ENCODE data around the gene CUL1. TPM values are rescaled to one million over a fixed set of nuclear protein-coding genes. Genes with fewer than 3 reads are reported as not detected.
"Not testable (repeated sequence)": the region's sequence is repeated elsewhere in the genome, so short reads cannot be mapped to it uniquely, and the experiment has no call there.

The CUL1 gene
- total RNA-seq, 1 experiment from 2014 or later, result 49.2 TPM

GRCh38 chr7:148700661-148701064 lies 2.0 kb downstream of the CUL1 start:
- BruUV-seq (replicated peaks), result no TSS peak
- no peak for TF ChIP-seq CTCF (IDR thresholded peaks at IDR 0.05; ENCODE audit: unreplicated experiment)
- no peaks in the 10 kb centered on the region for H3K27me3 Mint-ChIP-seq (ENCODE audit: insufficient read depth, unreplicated experiment)
- DNase-seq (ENCODE audit: unreplicated experiment), result peak; percentile 45
- peak overlapping the region; percentile 85 for H3K4me3 Mint-ChIP-seq (ENCODE audit: unreplicated experiment)
- peaks cover 48% of the 10 kb centered on the region for H3K4me1 Mint-ChIP-seq (ENCODE audit: insufficient read depth, unreplicated experiment)
- H3K27ac Mint-ChIP-seq (ENCODE audit: low read depth, unreplicated experiment), result peak overlapping the region; percentile 71
- CTCF ChIA-PET, result interaction anchor here (0.6 to 1.6 kb wide), 4 partner anchors 11 to 68 kb away, joined by 3 to 7 read pairs (median 3); no protein-coding TSS in a partner anchor
- H3K9me3 Mint-ChIP-seq (ENCODE audit: unreplicated experiment), result no peaks in the 10 kb centered on the region
- H3K36me3 Mint-ChIP-seq (ENCODE audit: insufficient read depth, unreplicated experiment), result no peaks in the 10 kb centered on the region
- POLR2A ChIA-PET, result interaction anchor here (0.6 to 3.9 kb wide), 14 partner anchors 8 to 446 kb away, joined by 3 to 23 read pairs (median 3); partner anchors contain the start of gene ZNF398
- intact Hi-C loops (cut with micrococcal nuclease), result loop anchor here (1.0 kb wide), 1 partner anchor 263 kb away; no protein-coding TSS in a partner anchor

GRCh38 chr7:148701414-148701813 lies 2.7 kb downstream of the CUL1 start:
- no TSS peak for BruUV-seq (replicated peaks)
- peak overlapping the region; percentile 71 for H3K27ac Mint-ChIP-seq (ENCODE audit: low read depth, unreplicated experiment)
- ChIA-PET POLR2A (interaction anchor here (0.7 to 3.9 kb wide), 5 partner anchors 10 to 326 kb away, joined by 3 to 23 read pairs (median 4); no protein-coding TSS in a partner anchor), CTCF (interaction anchor here (0.6 to 1.6 kb wide), 2 partner anchors 21 to 26 kb away, joined by 3 to 7 read pairs; no protein-coding TSS in a partner anchor)
- TF ChIP-seq CTCF (IDR thresholded peaks at IDR 0.05; ENCODE audit: unreplicated experiment), result no peak
- H3K4me1 Mint-ChIP-seq (ENCODE audit: insufficient read depth, unreplicated experiment), result peaks cover 50% of the 10 kb centered on the region
- H3K27me3 Mint-ChIP-seq (ENCODE audit: insufficient read depth, unreplicated experiment), result no peaks in the 10 kb centered on the region
- no peaks in the 10 kb centered on the region for H3K36me3 Mint-ChIP-seq (ENCODE audit: insufficient read depth, unreplicated experiment)
- no peaks in the 10 kb centered on the region for H3K9me3 Mint-ChIP-seq (ENCODE audit: unreplicated experiment)
- H3K4me3 Mint-ChIP-seq (ENCODE audit: unreplicated experiment), result peak overlapping the region; percentile 85
- DNase-seq (ENCODE audit: unreplicated experiment), result peak; percentile 43
- intact Hi-C loops (cut with micrococcal nuclease), result no loop called here

- Mint-ChIP-seq H3K27ac (ENCODE audit: low read depth, unreplicated experiment) (peak overlapping the region; percentile 29), H3K9me3 (ENCODE audit: unreplicated experiment) (no peaks in the 10 kb centered on the region), H3K4me1 (ENCODE audit: insufficient read depth, unreplicated experiment) (peaks cover 52% of the 10 kb centered on the region), H3K27me3 (ENCODE audit: insufficient read depth, unreplicated experiment) (no peaks in the 10 kb centered on the region), H3K36me3 (ENCODE audit: insufficient read depth, unreplicated experiment) (no peaks in the 10 kb centered on the region), H3K4me3 (ENCODE audit: unreplicated experiment) (no peak overlapping the region)
- no TSS peak for BruUV-seq (replicated peaks)
- DNase-seq (ENCODE audit: unreplicated experiment), result peak; percentile 25
- ChIA-PET POLR2A (interaction anchor here (1.2 to 1.9 kb wide), 2 partner anchors 9 to 237 kb away, joined by 3 to 6 read pairs; no protein-coding TSS in a partner anchor), CTCF (interaction anchor here (0.6 to 1.6 kb wide), 9 partner anchors 9 to 419 kb away, joined by 3 to 6 read pairs (median 3); no protein-coding TSS in a partner anchor)
- TF ChIP-seq CTCF (IDR thresholded peaks at IDR 0.05; ENCODE audit: unreplicated experiment), result no peak
- intact Hi-C loops (cut with micrococcal nuclease), result no loop called here
Measured at GRCh38 chr7:148702876-148703670, 4.4 kb downstream of the CUL1 start.

- POLR2A ChIA-PET, result interaction anchor here (1.2 to 1.9 kb wide), 2 partner anchors 9 to 236 kb away, joined by 3 to 6 read pairs; no protein-coding TSS in a partner anchor
- H3K27ac Mint-ChIP-seq (ENCODE audit: low read depth, unreplicated experiment); intact Hi-C loops (cut with micrococcal nuclease); H3K27me3 Mint-ChIP-seq (ENCODE audit: insufficient read depth, unreplicated experiment); DNase-seq (ENCODE audit: unreplicated experiment); H3K9me3 Mint-ChIP-seq (ENCODE audit: unreplicated experiment); BruUV-seq (replicated peaks); H3K4me3 Mint-ChIP-seq (ENCODE audit: unreplicated experiment); H3K36me3 Mint-ChIP-seq (ENCODE audit: insufficient read depth, unreplicated experiment): not testable (repeated sequence)
- CTCF ChIA-PET, result interaction anchor here (0.6 to 1.6 kb wide), 7 partner anchors 9 to 259 kb away, joined by 3 to 6 read pairs (median 3); no protein-coding TSS in a partner anchor
- H3K4me1 Mint-ChIP-seq (ENCODE audit: insufficient read depth, unreplicated experiment), result peaks cover 56% of the 10 kb centered on the region
Measured at GRCh38 chr7:148703671-148703962, 4.9 kb downstream of the CUL1 start.

Data from MCF 10A (cell line).